ENCODE measurements around the gene TNPO2. TPM values are rescaled to one million over a fixed set of nuclear protein-coding genes. Genes with fewer than 3 reads are reported as not detected.

The TNPO2 gene
- total and polyA plus RNA-seq, 2 of the 13 experiments (the other 11 are each of a cell fraction or from before 2014, with no cell fraction given) = 31.7 to 61.0 TPM

DNA sequence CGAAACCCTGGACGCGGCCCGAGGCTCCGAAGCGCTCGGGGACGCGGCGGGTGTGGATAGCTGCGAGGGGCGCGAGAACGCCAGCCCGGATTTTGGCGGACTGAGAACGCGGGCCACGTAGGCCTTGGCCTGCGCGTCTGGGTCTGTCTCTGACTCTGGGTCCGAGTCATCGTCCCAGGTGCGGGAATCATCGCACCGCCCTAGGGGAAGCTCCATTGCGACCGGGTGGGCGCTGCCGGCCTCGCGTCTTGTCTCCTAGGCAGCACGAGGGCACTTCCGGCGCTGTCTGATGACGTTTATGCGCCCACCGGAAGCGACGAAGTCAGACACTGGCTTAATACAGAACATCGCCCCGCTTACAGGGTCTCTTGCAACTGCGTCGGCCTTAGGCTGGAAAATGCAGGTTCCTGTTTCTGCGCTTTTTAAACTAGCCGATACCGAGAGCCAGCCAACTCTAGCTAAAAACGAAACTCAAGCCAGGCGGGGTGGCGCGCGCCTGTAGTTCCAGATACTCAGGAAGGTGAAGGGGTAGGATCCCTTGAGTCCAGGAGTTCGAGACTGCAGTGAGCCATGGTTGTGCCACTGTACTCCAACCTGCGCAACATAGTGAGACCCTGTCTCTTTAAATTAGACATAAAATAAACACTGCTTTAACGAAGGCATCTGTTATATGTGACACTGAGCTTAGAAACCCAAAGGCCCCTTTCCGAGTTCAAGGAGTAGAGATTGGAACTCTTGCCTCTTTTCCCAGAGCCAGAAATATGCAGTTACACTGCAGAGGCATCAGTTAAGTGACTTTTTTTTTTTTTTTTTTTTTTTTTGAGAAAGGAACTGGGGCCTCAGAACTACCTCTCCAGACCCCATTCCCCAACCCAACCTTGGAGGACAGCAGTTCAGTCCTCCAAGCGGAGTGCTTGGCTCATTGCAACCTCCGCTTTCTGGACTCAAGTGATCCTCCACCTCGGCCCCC, 27.1 kb downstream of the TNPO2 start, which contains the start of gene FBXW9 (continued):
- TF ChIP-seq FOSL2 (CRISPR knock-in tag; IDR thresholded peaks at IDR 0.05) (peak; percentile 45), CC2D1A (CRISPR knock-in tag; IDR thresholded peaks at IDR 0.05) (no peak), NFRKB (IDR thresholded peaks at IDR 0.05) (no peak), SETDB1 (CRISPR knock-in tag; IDR thresholded peaks at IDR 0.05; ENCODE audit: borderline replicate concordance) (no peak), MLLT10 (CRISPR knock-in tag; IDR thresholded peaks at IDR 0.05) (no peak), SRY (CRISPR knock-in tag; IDR thresholded peaks at IDR 0.05) (peak; percentile 68; the same call in 1 of the 2 replicates), MEIS2 (CRISPR knock-in tag; IDR thresholded peaks at IDR 0.05) (no peak), MBD4 (IDR thresholded peaks at IDR 0.05; ENCODE audit: borderline replicate concordance, low read length) (no peak), FOXA1 (IDR thresholded peaks at IDR 0.05) (no peak), FOXA1 (CRISPR knock-in tag; IDR thresholded peaks at IDR 0.05) (no peak), AGO2 (optimal IDR thresholded peaks at IDR 0.05; ENCODE audit: low read depth, low read length) (peak; percentile 96), ZNF589 (CRISPR knock-in tag; conservative IDR thresholded peaks at IDR 0.05) (no peak), ZNF17 (CRISPR knock-in tag; IDR thresholded peaks at IDR 0.05) (no peak), PCBP2 (optimal IDR thresholded peaks at IDR 0.05; ENCODE audit: low read depth, low read length, poor library complexity, severe bottlenecking) (no peak)
- TF ChIP-seq, protein P1, sequence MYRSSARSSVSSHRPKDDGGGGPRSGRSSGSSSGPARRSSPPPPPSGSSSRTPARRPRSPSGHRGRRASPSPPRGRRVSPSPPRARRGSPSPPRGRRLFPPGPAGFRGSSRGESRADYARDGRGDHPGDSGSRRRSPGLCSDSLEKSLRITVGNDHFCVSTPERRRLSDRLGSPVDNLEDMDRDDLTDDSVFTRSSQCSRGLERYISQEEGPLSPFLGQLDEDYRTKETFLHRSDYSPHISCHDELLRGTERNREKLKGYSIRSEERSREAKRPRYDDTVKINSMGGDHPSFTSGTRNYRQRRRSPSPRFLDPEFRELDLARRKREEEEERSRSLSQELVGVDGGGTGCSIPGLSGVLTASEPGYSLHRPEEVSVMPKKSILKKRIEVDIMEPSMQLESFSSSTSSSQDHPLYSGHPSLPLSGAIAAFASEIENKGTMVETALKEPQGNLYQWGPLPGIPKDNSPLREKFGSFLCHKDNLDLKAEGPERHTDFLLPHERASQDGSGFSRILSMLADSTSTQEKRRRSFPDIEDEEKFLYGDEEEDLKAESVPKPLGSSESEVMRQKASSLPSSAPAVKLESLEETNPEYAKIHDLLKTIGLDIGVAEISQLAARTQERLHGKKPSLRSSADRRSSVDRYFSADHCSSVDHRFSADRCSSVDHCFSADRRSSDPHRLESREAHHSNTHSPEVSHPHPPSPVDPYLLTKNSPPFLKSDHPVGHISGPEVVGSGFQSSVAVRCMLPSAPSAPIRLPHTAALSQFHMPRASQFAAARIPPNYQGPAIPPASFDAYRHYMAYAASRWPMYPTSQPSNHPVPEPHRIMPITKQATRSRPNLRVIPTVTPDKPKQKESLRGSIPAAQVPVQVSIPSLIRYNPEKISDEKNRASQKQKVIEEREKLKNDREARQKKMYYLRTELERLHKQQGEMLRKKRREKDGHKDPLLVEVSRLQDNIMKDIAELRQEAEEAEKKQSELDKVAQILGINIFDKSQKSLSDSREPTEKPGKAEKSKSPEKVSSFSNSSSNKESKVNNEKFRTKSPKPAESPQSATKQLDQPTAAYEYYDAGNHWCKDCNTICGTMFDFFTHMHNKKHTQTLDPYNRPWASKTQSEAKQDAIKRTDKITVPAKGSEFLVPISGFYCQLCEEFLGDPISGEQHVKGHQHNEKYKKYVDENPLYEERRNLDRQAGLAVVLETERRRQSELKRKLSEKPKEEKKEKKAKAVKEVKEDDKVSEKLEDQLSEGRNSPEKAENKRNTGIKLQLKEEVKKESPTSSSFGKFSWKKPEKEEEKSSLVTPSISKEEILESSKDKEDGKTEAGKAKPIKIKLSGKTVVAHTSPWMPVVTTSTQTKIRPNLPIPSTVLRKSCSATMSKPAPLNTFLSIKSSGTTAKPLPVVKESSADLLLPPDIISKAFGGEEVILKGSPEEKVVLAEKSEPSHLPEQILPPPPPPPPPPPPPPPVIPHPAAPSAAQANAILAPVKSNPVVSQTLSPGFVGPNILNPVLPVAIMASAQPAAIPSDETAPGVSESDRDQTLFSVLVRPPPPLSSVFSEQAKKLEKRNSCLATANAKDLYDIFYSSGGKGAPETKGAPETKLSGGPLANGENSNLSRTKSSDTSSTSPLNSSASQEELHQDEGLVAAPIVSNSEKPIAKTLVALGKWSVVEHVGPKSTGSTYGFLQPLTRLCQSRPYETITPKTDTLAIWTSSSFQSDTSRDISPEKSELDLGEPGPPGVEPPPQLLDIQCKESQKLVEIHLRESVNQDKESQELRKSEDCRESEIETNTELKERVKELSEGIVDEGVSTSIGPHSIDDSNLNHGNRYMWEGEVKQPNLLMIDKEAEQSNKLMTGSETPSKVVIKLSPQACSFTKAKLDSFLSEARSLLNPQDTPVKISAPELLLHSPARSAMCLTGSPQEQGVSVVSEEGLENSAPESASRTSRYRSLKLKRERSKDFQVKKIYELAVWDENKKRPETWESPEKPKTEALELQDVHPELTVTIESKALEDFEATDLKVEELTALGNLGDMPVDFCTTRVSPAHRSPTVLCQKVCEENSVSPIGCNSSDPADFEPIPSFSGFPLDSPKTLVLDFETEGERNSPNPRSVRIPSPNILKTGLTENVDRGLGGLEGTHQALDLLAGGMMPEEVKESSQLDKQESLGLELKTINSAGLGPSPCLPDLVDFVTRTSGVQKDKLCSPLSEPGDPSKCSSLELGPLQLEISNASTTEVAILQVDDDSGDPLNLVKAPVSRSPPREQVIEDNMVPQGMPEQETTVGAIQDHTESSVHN (CRISPR knock-in tag; IDR thresholded peaks at IDR 0.05) = 0 out of 2 replicates have a peak, but pooled peaks have one; percentile 33
- TF ChIP-seq, protein P2, sequence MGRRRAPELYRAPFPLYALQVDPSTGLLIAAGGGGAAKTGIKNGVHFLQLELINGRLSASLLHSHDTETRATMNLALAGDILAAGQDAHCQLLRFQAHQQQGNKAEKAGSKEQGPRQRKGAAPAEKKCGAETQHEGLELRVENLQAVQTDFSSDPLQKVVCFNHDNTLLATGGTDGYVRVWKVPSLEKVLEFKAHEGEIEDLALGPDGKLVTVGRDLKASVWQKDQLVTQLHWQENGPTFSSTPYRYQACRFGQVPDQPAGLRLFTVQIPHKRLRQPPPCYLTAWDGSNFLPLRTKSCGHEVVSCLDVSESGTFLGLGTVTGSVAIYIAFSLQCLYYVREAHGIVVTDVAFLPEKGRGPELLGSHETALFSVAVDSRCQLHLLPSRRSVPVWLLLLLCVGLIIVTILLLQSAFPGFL (CRISPR knock-in tag; IDR thresholded peaks at IDR 0.05) = no peak
- TF ChIP-seq, protein P3, sequence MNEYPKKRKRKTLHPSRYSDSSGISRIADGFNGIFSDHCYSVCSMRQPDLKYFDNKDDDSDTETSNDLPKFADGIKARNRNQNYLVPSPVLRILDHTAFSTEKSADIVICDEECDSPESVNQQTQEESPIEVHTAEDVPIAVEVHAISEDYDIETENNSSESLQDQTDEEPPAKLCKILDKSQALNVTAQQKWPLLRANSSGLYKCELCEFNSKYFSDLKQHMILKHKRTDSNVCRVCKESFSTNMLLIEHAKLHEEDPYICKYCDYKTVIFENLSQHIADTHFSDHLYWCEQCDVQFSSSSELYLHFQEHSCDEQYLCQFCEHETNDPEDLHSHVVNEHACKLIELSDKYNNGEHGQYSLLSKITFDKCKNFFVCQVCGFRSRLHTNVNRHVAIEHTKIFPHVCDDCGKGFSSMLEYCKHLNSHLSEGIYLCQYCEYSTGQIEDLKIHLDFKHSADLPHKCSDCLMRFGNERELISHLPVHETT (CRISPR knock-in tag; conservative IDR thresholded peaks at IDR 0.05) = 0 out of 2 replicates have a peak, but pooled peaks have one; percentile 29
- TF ChIP-seq, protein P4, sequence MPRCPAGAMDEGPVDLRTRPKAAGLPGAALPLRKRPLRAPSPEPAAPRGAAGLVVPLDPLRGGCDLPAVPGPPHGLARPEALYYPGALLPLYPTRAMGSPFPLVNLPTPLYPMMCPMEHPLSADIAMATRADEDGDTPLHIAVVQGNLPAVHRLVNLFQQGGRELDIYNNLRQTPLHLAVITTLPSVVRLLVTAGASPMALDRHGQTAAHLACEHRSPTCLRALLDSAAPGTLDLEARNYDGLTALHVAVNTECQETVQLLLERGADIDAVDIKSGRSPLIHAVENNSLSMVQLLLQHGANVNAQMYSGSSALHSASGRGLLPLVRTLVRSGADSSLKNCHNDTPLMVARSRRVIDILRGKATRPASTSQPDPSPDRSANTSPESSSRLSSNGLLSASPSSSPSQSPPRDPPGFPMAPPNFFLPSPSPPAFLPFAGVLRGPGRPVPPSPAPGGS (CRISPR knock-in tag; IDR thresholded peaks at IDR 0.05) = peak; percentile 88
